K562 (cell line): ENCODE results near the gene CCDC90B. TPM values are rescaled to one million over a fixed set of nuclear protein-coding genes. Genes with fewer than 3 reads are reported as not detected.
A peak's percentile ranks its signal among the peaks of the same experiment; 100 is the strongest.

Experiments
- ARID2 ChIP-seq: fragments of 450-650 bp; IDR thresholded peaks from 2 replicates; pipeline ENCODE4 v1.6.1; 2017; ENCODE audit warnings: antibody characterized with exemption, mild to moderate bottlenecking
- CREB1 ChIP-seq, 2 experiments: sonication (generic) in 1 of 2; formaldehyde crosslinking in 1 of 2; IDR thresholded peaks; 2 replicates each; pipeline versions ENCODE4 v1.6.1 to v1.8.0; 2012 to 2022; ENCODE audit warnings: inconsistent platforms in 1 of 2, mild to moderate bottlenecking in 1 of 2, missing genetic modification reagents in 1 of 2, moderate library complexity in 1 of 2
- FOXM1 ChIP-seq, 2 experiments: fragments of 450-650 bp in 1 of 2; sonication (generic) in 1 of 2; formaldehyde crosslinking in 1 of 2; IDR thresholded peaks; 2 replicates each; pipeline versions ENCODE4 v1.6.1 to v1.9.0; 2017 to 2022; ENCODE audit warnings: low read depth in 2 of 2, mild to moderate bottlenecking in 2 of 2, missing genetic modification reagents in 1 of 2, moderate library complexity in 1 of 2
- GABPB1 ChIP-seq: sonication (generic); formaldehyde crosslinking; IDR thresholded peaks from 2 replicates; pipeline ENCODE4 v1.8.0; 2022; ENCODE audit warnings: mild to moderate bottlenecking, missing genetic modification reagents
- GTF2B ChIP-seq: IDR thresholded peaks from 2 replicates; pipeline ENCODE4 v1.6.1; 2011; ENCODE audit not compliant: insufficient read length; ENCODE audit errors: extremely low read depth
- GTF2F1 ChIP-seq: IDR thresholded peaks from 2 replicates; pipeline ENCODE4 v1.6.1; 2011; ENCODE audit warnings: low read depth, low read length, improper control_type of control experiment
- GTF3C2 ChIP-seq: IDR thresholded peaks from 3 replicates; pipeline ENCODE4 v1.6.1; 2011; ENCODE audit warnings: borderline replicate concordance, mild to moderate bottlenecking, moderate library complexity; ENCODE audit not compliant: insufficient read length; ENCODE audit errors: extremely low read depth
- HDAC2 ChIP-seq: fragments of 450-650 bp; IDR thresholded peaks from 2 replicates; pipeline ENCODE4 v1.6.1; 2016; ENCODE audit warnings: mild to moderate bottlenecking
- HDAC6 ChIP-seq: IDR thresholded peaks from 2 replicates; pipeline ENCODE4 v1.6.1; 2012; ENCODE audit warnings: low read depth, mild to moderate bottlenecking, control low read depth, inconsistent platforms, low read length, moderate library complexity
- HMGN3 ChIP-seq: IDR thresholded peaks from 2 replicates; pipeline ENCODE4 v1.6.1; 2011; ENCODE audit warnings: borderline replicate concordance, low read depth, mild to moderate bottlenecking, mixed read lengths, low read length; ENCODE audit not compliant: insufficient read length; ENCODE audit errors: extremely low read depth
- HOXB6 ChIP-seq: fragments of 250-450 bp; sonication (Bioruptor Pico); IDR thresholded peaks from 2 replicates; pipeline ENCODE4 v1.5.1; 2022; ENCODE audit warnings: mild to moderate bottlenecking, borderline replicate concordance
- KAT2B ChIP-seq: IDR thresholded peaks from one replicate; pipeline ENCODE4 v1.6.1; 2012; ENCODE audit warnings: low read depth, mild to moderate bottlenecking, control low read depth, inconsistent platforms, low read length, moderate library complexity
- MEIS2 ChIP-seq: fragments of 450-650 bp; IDR thresholded peaks from 2 replicates; pipeline ENCODE4 v1.6.1; 2014; ENCODE audit warnings: mild to moderate bottlenecking; ENCODE audit not compliant: partially characterized antibody
- MIER1 ChIP-seq: fragments of 450-650 bp; IDR thresholded peaks from 2 replicates; pipeline ENCODE4 v1.6.1; 2016; ENCODE audit warnings: antibody characterized with exemption, mild to moderate bottlenecking, low read depth
- SRF ChIP-seq, 2 experiments: fragments of 250-450, 450-650 bp in 1 of 2; sonication (Bioruptor Pico) in 1 of 2; sonication (generic) in 1 of 2; formaldehyde crosslinking; IDR thresholded peaks; 2 replicates each; pipeline versions ENCODE4 v1.5.0 to v1.5.1; 2020 to 2022; ENCODE audit warnings: mild to moderate bottlenecking in 1 of 2, missing genetic modification reagents in 1 of 2
- STAT6 ChIP-seq: sonication (generic); formaldehyde crosslinking; IDR thresholded peaks from 2 replicates; pipeline ENCODE4 v1.8.1; 2023; ENCODE audit warnings: mild to moderate bottlenecking, missing genetic modification reagents
- TRIM24 ChIP-seq, 2 experiments: fragments of 450-650 bp; IDR thresholded peaks; 2 replicates each; pipeline ENCODE4 v1.6.1; 2016
- ZNF395 ChIP-seq: fragments of 200-800 bp; sonication (Bioruptor generic); IDR thresholded peaks from 2 replicates; pipeline ENCODE4 v1.6.1; 2017; ENCODE audit warnings: missing genetic modification characterization, missing compliant biosample characterization
- polyA plus RNA-seq, 8 experiments: library from polyadenylated mRNA; depleted of rRNA in 4 of 8; stranded (reverse) in 5 of 8; unstranded in 3 of 8; fragments of >200 nt; fragmentation: Nextera tagmentation in 2 of 8; fragmentation: Illumina TruSeq in 1 of 8; extraction: Ambion mirVana in 2 of 8; extraction: Trizol in 1 of 8; gene quantifications; 2 replicates each; pipeline versions ENCODE4 v1.2.1 to v1.2.3, GENCODE V29; 2011 to 2014; ENCODE audit warnings: inconsistent platforms in 1 of 8, missing spikeins in 1 of 8
- total RNA-seq, 7 experiments: library from RNA; depleted of rRNA in 6 of 7; stranded (reverse); fragments of >200 nt in 6 of 7; fragmentation: Illumina TruSeq in 2 of 7; extraction: Trizol in 2 of 7; gene quantifications; 2 replicates each; pipeline versions ENCODE4 v1.2.1 to v1.2.3, GENCODE V29; 2011 to 2021; ENCODE audit warnings: low replicate concordance in 1 of 7

CCDC90B gene
- total and polyA plus RNA-seq, 9 of the 15 experiments (the other 6 are each of a cell fraction or from before 2014, with no cell fraction given): 26.6 to 63.6 (median 51.8) TPM

GRCh38 chr11:83285771-83286528, at the start of gene CCDC90B (continued):
- peak; percentile 19 for TF ChIP-seq GTF2B
- peak; percentile 87 for TF ChIP-seq ZNF395 (CRISPR knock-in tag)
- TF ChIP-seq MIER1: no peak
- TF ChIP-seq TRIM24 (IDR thresholded peaks at IDR 0.05): no peak
- no peak for TF ChIP-seq GTF3C2
- peak; percentile 94 for TF ChIP-seq CREB1 (IDR thresholded peaks at IDR 0.05)
- peak; percentile 88 for TF ChIP-seq CREB1 (CRISPR knock-in tag; IDR thresholded peaks at IDR 0.05)
- peak; percentile 51 for TF ChIP-seq MEIS2
- TF ChIP-seq GTF2F1: 0 out of 2 replicates have a peak, but pooled peaks have one; percentile 66
- TF ChIP-seq STAT6 (CRISPR knock-in tag): no peak
- TF ChIP-seq GABPB1 (CRISPR knock-in tag): peak; percentile 87
- TF ChIP-seq HMGN3: no peak
- TF ChIP-seq HOXB6 (CRISPR knock-in tag): no peak
- TF ChIP-seq KAT2B: no peak
- TF ChIP-seq HDAC6: no peak
- TF ChIP-seq SRF (CRISPR knock-in tag; IDR thresholded peaks at IDR 0.05): peak in 1 of 2 experiments; percentile 10; a peak in 1 of 4 replicates
- TF ChIP-seq HDAC2: peak; percentile 33; the same call in 1 of the 2 replicates
- no peak for TF ChIP-seq FOXM1 (IDR thresholded peaks at IDR 0.05; ENCODE audit: low read depth)
- no peak for TF ChIP-seq FOXM1 (CRISPR knock-in tag; IDR thresholded peaks at IDR 0.05; ENCODE audit: low read depth)
- no peak for TF ChIP-seq ARID2
